ENCODE data around the gene CHAT.
"Not testable (repeated sequence)": the region's sequence is repeated elsewhere in the genome, so short reads cannot be mapped to it uniquely, and the experiment has no call there.

CHAT gene

DNA sequence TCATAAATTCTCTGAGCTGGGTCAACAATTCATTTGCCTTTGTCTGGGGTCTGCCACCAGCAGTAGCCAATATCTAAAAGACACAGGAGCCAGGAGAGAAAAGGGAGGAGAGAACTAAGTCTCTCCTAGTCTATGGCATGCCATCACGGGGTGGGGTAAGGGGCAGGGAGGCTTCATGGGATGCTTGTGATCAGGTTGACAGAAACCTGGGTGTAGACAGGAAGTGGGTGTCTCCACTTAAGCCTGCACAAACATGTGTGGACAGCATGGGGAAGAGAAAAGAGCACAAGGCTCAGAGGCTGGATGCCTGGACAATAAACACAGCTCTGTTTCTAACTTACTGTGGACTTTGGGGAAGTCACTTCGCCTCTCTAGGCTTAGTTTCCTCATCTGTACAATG lies 54.2 kb downstream of the CHAT start:
- Histone ChIP-seq H3K9ac (ENCODE audit: low read length) (no peak overlapping the region), H3K4me1 (ENCODE audit: control insufficient read depth, insufficient read depth, low read length) (no peaks in the 10 kb centered on the region), H3K27me3 (ENCODE audit: control insufficient read depth, insufficient read depth, low read length) (no peaks in the 10 kb centered on the region), H3K4me3 (ENCODE audit: low read length) (no peak overlapping the region), H3K27ac (ENCODE audit: low read depth, low read length) (no peak overlapping the region), H3K36me3 (ENCODE audit: control insufficient read depth, insufficient read depth, low read length) (no peaks in the 10 kb centered on the region)

DNA sequence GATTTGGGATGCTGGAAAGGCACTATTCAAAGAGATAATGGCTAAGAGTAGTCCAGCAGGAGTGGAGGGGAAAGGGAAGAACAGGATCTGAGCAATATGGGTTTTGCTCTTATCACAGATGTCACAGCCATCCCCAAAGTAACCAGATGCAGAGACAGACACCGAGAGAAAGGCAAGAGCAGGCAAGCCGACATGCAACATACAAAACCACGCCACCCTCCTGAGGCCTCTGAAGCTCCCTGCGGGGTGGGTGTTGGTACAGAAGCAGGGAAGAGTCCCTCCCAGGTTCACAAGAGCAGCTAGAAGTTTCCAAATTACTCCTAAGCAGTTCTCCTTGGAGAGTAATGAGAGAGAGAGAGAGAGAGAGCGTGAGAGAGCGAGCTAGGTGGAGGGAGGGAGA lies 54.8 kb downstream of the CHAT start:
- Histone ChIP-seq H3K27me3 (ENCODE audit: control insufficient read depth, insufficient read depth, low read length) (no peaks in the 10 kb centered on the region), H3K36me3 (ENCODE audit: control insufficient read depth, insufficient read depth, low read length) (no peaks in the 10 kb centered on the region), H3K27ac (ENCODE audit: low read depth, low read length) (no peak overlapping the region), H3K9ac (ENCODE audit: low read length) (no peak overlapping the region), H3K4me3 (ENCODE audit: low read length) (no peak overlapping the region), H3K4me1 (ENCODE audit: control insufficient read depth, insufficient read depth, low read length) (no peaks in the 10 kb centered on the region)

DNA sequence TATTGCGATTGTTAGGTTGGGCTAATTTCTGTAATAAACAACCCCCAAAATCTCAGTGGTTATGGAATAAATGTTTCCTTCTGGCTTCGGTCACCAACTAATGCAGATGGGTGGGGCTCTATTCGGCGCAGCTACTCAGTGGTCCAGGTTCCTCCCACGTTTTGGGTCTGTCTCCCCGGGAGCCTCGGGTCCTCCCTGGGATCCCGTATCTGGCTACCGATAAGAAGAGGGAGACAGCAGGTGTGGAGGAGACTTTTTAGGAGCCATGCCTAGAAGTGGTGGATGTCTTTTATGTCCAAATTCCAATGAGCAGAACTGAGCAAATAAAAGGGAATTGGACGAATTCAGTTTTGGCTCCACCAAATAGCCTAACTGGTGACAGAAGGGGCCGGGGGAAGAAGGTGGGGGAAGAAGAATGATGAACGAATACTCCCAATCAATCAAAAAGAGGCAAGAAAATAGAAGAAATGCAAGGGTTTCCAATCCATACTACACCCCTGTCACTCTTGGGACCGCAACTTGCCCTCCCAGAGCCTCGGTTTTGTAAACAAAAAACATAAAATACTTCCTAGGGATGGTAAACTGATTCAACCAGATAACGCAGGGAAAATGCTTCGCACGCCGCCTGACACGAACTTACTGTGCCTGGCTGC lies 65.1 kb downstream of the CHAT start:
- H3K9ac ChIP-seq (ENCODE audit: low read length), result no peak overlapping the region
- H3K4me3 ChIP-seq (ENCODE audit: low read length), result no peak overlapping the region
- no peaks in the 10 kb centered on the region for H3K36me3 ChIP-seq (ENCODE audit: control insufficient read depth, insufficient read depth, low read length)

DNA sequence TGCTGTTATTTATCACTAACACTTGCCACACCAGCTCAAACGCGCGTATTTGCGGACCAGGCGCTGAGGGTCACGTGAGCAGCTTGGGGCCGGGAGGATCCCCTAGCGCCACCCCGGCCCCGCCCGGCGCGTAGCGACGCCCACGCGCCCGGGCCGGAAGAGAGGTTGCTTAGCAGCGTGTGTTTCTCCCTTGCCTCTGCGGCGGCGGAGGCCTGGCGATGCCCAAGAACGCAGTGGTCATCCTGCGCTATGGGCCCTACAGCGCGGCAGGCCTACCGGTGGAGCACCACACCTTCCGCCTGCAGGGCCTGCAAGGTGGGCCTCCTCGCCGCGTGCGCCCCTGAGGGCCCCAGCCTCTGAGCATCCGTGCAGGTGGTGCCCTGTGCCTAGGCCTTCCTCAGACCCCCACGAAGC lies 65.7 kb downstream of the CHAT start, which contains the start of gene C10orf53:
Gene C10orf53 (plus strand): TSS at position 172 of the 414 bp plus-strand sequence. CDS start 47 bp downstream, at position 219.
- Histone ChIP-seq H3K4me3 (ENCODE audit: low read length) (no peak within 1 kb of the TSS), H3K9ac (ENCODE audit: low read length) (no peak within 1 kb of the TSS), H3K36me3 (ENCODE audit: control insufficient read depth, insufficient read depth, low read length) (no peaks in the 10 kb centered on the region), H3K27ac (ENCODE audit: low read depth, low read length) (no peak within 1 kb of the TSS), H3K27me3 (ENCODE audit: control insufficient read depth, insufficient read depth, low read length) (no peaks in the 10 kb centered on the region), H3K4me1 (ENCODE audit: control insufficient read depth, insufficient read depth, low read length) (no peaks in the 10 kb centered on the region)

More for the DNA sequence above, 65.1 kb downstream of the CHAT start:
- no peak overlapping the region for H3K27ac ChIP-seq (ENCODE audit: low read depth, low read length)
- H3K27me3 ChIP-seq (ENCODE audit: control insufficient read depth, insufficient read depth, low read length), result no peaks in the 10 kb centered on the region
- no peaks in the 10 kb centered on the region for H3K4me1 ChIP-seq (ENCODE audit: control insufficient read depth, insufficient read depth, low read length)

DNA sequence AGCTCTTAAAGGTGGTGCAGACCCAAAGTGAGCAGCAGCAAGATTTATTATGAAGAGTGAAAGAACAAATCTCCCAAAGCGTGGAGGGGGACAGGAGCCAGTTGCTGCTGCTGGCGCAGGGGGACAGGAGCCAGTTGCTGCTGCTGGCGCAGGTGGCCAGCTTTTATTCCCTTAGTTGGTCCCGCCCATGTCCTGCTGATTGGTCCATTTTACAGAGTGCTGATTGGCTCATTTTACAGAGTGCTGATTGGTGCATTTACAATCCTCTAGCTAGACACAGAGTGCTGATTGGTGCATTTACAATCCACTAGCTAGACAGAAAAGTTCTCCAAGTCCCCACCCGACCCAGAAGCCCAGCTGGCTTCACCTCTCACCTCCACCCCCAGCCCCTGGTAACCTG lies 68.6 kb downstream of the CHAT start:
- H3K27ac ChIP-seq (ENCODE audit: low read depth, low read length); H3K36me3 ChIP-seq (ENCODE audit: control insufficient read depth, insufficient read depth, low read length); H3K4me3 ChIP-seq (ENCODE audit: low read length); H3K27me3 ChIP-seq (ENCODE audit: control insufficient read depth, insufficient read depth, low read length); H3K4me1 ChIP-seq (ENCODE audit: control insufficient read depth, insufficient read depth, low read length); H3K9ac ChIP-seq (ENCODE audit: low read length): not testable (repeated sequence)

DNA sequence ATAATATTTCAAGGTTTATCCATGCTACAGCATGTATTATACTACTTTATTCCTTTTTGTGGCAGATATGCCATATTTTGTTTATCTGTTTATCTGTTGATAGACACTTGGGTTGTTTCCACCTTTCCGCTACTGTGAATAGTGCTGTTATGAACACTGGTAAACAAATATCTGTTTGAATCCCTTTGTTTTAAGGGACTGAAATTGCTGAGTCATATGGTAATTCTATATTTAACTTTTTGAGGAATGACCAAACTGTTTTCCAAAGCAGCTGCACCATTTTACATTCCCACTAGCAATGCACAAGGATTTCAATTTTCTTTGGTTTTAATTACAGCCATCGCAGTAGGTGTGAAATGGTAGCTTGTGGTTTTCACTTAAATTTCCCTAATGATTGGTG lies 69.0 kb downstream of the CHAT start:
- Histone ChIP-seq H3K9ac (ENCODE audit: low read length) (no peak overlapping the region), H3K4me3 (ENCODE audit: low read length) (no peak overlapping the region), H3K36me3 (ENCODE audit: control insufficient read depth, insufficient read depth, low read length) (no peaks in the 10 kb centered on the region), H3K4me1 (ENCODE audit: control insufficient read depth, insufficient read depth, low read length) (no peaks in the 10 kb centered on the region), H3K27ac (ENCODE audit: low read depth, low read length) (no peak overlapping the region), H3K27me3 (ENCODE audit: control insufficient read depth, insufficient read depth, low read length) (no peaks in the 10 kb centered on the region)

DNA sequence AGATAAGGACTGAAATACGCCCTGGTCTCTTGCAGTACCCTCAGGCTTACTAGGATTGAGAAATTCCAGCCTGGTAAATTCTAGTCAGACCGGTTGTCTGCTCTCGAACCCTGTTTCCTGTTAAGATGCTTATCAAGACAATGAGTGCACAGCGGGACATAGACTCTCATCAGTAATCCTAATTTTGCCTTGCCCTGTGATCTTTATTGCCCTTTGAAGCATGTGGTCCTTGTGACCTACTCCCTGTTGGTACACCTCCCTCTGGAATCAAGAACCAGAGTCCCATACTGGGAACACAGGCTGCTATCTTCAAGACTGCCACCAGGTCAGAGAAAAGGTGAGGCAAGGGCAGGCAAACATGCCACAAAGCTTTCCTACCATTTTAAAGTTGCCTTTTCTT lies 72.8 kb downstream of the CHAT start:
- Histone ChIP-seq H3K4me3 (ENCODE audit: low read length) (no peak overlapping the region), H3K27me3 (ENCODE audit: control insufficient read depth, insufficient read depth, low read length) (peaks cover 2% of the 10 kb centered on the region), H3K4me1 (ENCODE audit: control insufficient read depth, insufficient read depth, low read length) (no peaks in the 10 kb centered on the region), H3K36me3 (ENCODE audit: control insufficient read depth, insufficient read depth, low read length) (no peaks in the 10 kb centered on the region), H3K27ac (ENCODE audit: low read depth, low read length) (no peak overlapping the region), H3K9ac (ENCODE audit: low read length) (no peak overlapping the region)

DNA sequence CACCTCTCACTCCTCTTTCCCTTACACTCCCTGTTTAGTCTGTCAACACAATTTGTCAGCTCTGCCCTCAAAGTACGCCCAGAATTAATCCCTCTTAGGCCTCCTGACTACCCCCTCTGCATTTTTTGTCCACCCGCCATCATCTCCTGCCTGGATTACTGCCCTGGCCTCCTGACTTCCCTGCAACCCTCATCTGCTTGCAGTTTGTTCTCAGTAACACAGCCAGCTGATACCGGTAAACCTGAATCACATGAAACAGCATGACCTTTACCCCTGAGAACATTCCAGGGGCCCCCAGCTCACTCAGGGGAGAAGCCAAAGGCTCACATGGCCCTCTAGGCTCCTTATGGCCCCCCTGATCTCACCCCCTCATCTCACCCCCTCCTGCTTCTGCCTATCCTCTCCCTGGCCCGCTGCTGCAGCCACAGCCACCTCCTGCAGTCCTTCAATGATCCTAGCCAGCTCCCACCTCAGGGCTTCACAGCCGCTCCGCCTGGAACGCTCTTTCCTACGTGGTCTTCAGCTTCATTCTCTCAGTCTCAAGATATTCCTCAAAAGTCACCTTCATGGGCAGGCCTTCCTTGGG lies 74.5 kb downstream of the CHAT start:
- H3K4me3 ChIP-seq (ENCODE audit: low read length), result no peak overlapping the region
- H3K9ac ChIP-seq (ENCODE audit: low read length), result no peak overlapping the region
- peaks cover 4% of the 10 kb centered on the region for H3K27me3 ChIP-seq (ENCODE audit: control insufficient read depth, insufficient read depth, low read length)
- H3K4me1 ChIP-seq (ENCODE audit: control insufficient read depth, insufficient read depth, low read length), result no peaks in the 10 kb centered on the region
- H3K36me3 ChIP-seq (ENCODE audit: control insufficient read depth, insufficient read depth, low read length), result no peaks in the 10 kb centered on the region
- no peak overlapping the region for H3K27ac ChIP-seq (ENCODE audit: low read depth, low read length)

DNA sequence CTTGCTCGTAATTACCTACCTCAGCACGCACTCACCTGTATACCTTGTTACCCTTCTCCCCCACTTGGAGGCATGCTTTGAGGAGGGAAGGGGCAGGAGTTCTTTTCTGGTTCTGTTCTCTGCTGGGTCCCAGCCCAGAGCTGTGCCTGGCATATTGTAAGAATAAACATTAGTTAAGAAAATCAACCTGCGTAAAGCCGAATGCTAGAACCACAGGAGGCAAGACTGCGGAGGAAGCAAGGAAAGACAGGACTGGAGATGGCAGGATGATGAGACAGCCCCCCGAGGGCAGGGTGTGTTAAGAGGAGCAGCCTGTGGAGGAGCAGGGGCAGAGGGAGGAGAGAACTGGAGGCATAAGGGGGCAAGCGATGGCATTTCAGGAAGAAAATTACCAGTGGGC lies 75.1 kb downstream of the CHAT start:
- peaks cover 4% of the 10 kb centered on the region for H3K27me3 ChIP-seq (ENCODE audit: control insufficient read depth, insufficient read depth, low read length)
- H3K9ac ChIP-seq (ENCODE audit: low read length), result no peak overlapping the region
- H3K36me3 ChIP-seq (ENCODE audit: control insufficient read depth, insufficient read depth, low read length), result no peaks in the 10 kb centered on the region
- H3K4me1 ChIP-seq (ENCODE audit: control insufficient read depth, insufficient read depth, low read length), result no peaks in the 10 kb centered on the region
- H3K27ac ChIP-seq (ENCODE audit: low read depth, low read length), result no peak overlapping the region
- no peak overlapping the region for H3K4me3 ChIP-seq (ENCODE audit: low read length)

DNA sequence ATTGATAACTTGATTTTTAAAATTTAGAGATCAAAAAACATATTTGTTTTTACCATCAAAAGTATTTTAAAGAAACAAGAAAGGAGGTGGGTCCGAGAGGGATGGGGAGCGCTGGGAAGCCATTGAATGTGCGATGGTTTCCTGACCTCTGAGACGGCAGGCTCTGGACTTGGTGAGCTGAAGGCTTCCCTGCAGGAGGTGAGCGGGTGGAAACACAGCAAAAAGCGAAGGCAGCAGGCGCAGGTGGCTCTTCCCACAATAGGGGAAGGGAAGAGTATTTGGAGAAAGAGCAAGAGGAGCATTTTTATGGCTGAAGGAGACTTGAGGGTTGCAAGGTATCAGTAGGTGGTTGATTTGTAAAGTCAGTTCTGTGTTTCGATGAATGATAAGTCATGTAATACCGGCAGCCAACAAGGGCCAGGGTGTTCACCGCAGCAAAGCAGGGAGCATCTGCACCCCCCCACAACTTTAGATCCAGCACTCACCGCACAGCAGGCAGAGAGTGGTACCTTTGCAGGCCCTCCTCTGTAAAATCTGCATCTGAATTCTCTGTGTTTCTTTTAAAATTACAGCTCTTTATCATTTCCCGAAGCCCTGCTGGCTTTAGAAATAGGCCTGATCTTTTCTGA lies 76.2 kb downstream of the CHAT start:
- H3K4me1 ChIP-seq (ENCODE audit: control insufficient read depth, insufficient read depth, low read length), result no peaks in the 10 kb centered on the region
- H3K36me3 ChIP-seq (ENCODE audit: control insufficient read depth, insufficient read depth, low read length), result no peaks in the 10 kb centered on the region
- H3K4me3 ChIP-seq (ENCODE audit: low read length), result no peak overlapping the region
- H3K27me3 ChIP-seq (ENCODE audit: control insufficient read depth, insufficient read depth, low read length), result peaks cover 4% of the 10 kb centered on the region
- no peak overlapping the region for H3K9ac ChIP-seq (ENCODE audit: low read length)
- no peak overlapping the region for H3K27ac ChIP-seq (ENCODE audit: low read depth, low read length)

DNA sequence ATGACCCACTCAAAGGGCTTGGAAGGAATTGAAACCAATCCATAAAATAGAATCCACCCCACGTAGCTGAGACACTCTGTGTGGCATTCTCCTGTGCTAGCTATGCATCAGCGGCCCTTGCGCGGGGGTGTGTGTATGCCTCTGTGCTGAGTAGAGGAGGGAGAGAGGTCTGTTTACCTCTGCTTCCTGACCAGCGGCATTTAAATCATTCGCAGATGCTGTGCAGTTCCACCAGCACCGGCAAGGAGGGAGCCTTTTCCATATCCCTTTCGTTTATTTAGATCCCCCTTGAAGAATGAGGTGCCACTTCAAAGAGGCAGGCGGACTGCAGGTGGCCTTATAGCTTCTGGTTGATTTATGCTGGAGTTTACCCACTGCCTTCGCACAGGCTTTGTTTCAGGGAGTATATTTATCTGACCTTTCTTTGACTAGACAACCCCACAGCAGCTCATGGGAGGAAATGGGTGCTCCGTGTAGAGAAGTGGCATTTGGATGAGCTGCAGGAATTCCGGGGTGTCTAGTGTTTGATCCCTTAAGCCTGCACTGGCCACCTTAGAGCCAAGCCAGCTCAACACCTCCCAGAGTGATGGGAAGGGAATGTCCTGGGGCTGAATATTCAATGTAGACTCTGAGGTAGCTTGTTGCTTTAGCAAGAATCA lies 77.0 kb downstream of the CHAT start:
- H3K4me3 ChIP-seq (ENCODE audit: low read length), result no peak overlapping the region
- H3K27ac ChIP-seq (ENCODE audit: low read depth, low read length), result no peak overlapping the region
- no peak overlapping the region for H3K9ac ChIP-seq (ENCODE audit: low read length)
- H3K36me3 ChIP-seq (ENCODE audit: control insufficient read depth, insufficient read depth, low read length), result no peaks in the 10 kb centered on the region
- H3K27me3 ChIP-seq (ENCODE audit: control insufficient read depth, insufficient read depth, low read length), result peaks cover 4% of the 10 kb centered on the region
- no peaks in the 10 kb centered on the region for H3K4me1 ChIP-seq (ENCODE audit: control insufficient read depth, insufficient read depth, low read length)

DNA sequence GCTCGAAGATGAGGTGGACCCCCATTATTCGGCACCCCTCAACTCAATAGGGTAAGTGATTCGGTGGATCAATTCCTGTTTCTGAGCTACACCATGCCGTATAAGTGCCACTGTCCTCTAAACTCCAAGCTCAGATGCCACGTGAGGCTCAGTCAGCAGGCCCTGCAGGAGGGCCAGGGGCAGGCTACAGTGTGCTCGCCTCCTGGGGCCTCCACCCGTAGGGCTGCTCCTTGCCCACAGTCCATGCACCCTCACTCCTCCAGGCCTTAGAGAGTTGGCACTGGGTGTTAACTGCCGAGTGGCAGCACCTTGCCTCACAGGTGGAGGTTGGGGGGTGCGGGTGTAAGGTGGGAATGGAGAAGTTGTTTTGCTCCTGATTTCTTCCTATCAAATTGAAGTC lies 77.8 kb downstream of the CHAT start:
- Histone ChIP-seq H3K27me3 (ENCODE audit: control insufficient read depth, insufficient read depth, low read length) (peaks cover 4% of the 10 kb centered on the region), H3K4me1 (ENCODE audit: control insufficient read depth, insufficient read depth, low read length) (no peaks in the 10 kb centered on the region), H3K9ac (ENCODE audit: low read length) (no peak overlapping the region), H3K4me3 (ENCODE audit: low read length) (no peak overlapping the region), H3K27ac (ENCODE audit: low read depth, low read length) (no peak overlapping the region), H3K36me3 (ENCODE audit: control insufficient read depth, insufficient read depth, low read length) (no peaks in the 10 kb centered on the region)
